GM21717 (cell line): ENCODE measurements around the gene TMEM129.

Experiments
- ATAC-seq: cut with Tn5 transposase; IDR thresholded peaks from one replicate; pipeline ENCODE4 v1.9.1; 2021; ENCODE audit warnings: mild to moderate bottlenecking, moderate library complexity; ENCODE audit not compliant: unreplicated experiment

TMEM129 gene

DNA sequence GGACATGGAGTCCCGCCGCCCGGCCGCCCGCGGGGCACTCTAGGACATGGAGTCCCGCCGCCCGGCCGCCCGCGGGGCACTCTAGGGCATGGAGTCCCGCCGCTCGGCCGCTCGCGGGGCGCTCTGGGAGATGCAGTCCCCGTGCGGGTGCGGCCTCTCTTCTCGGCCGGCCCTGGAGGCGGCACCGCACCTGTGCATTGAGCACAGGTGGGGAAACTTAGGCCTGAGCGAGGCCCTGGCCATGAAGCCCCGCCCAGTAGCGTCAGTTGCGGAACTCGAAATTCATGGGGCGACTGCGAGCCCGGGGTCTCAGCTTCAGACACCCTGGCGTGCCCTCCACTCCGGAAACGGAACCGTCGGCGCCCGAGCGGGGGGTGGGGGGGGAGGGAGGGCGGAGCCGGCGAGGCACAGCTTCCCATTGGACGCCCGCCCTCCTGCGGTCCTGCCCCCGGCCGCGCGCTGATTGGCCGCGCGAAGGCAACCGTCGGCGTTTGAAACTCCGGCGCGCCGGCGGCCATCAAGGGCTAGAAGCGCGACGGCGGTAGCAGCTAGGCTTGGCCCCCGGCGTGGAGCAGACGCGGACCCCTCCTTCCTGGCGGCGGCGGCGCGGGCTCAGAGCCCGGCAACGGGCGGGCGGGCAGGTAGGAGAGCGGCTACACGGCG lies at the start of gene TMEM129, which contains the start of gene TACC3:
Gene TMEM129 (minus strand): TSS at position 321 of the 663 bp plus-strand sequence. CDS start 486 bp downstream, outside the sequence.
Gene TACC3 (plus strand): TSS at position 519 of the 663 bp plus-strand sequence. CDS start 1,901 bp downstream, outside the sequence.
- peak; percentile 74 for ATAC-seq

- ATAC-seq = no peak
Measured at GRCh38 chr4:1770791-1771231, 49.7 kb upstream of the TMEM129 start.

DNA sequence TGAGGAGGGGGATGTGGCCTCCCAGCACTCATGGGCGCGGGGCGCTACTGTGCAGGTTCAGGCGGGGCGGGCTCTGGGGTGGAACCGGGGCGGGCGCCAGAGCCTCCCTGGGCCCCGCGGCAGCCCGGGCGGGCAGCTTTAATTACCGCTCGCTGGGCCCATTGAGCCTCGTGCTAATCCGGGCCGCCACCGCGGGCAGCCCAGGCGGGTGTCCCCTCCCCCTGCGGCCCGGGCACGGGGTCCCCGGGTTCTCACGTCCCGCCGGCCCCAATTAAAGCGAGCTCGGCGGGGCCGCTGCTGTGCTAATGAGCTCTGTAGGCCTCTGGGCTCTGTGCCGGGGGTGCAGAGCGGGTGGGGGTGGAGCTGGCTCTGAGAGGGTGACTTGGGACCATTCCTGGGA lies 49.1 kb upstream of the TMEM129 start:
- no peak for ATAC-seq

GRCh38 chr4:1769692-1770091 lies 48.6 kb upstream of the TMEM129 start:
- no peak for ATAC-seq

- ATAC-seq = no peak
Measured at GRCh38 chr4:1768367-1769034, 47.4 kb upstream of the TMEM129 start.

DNA sequence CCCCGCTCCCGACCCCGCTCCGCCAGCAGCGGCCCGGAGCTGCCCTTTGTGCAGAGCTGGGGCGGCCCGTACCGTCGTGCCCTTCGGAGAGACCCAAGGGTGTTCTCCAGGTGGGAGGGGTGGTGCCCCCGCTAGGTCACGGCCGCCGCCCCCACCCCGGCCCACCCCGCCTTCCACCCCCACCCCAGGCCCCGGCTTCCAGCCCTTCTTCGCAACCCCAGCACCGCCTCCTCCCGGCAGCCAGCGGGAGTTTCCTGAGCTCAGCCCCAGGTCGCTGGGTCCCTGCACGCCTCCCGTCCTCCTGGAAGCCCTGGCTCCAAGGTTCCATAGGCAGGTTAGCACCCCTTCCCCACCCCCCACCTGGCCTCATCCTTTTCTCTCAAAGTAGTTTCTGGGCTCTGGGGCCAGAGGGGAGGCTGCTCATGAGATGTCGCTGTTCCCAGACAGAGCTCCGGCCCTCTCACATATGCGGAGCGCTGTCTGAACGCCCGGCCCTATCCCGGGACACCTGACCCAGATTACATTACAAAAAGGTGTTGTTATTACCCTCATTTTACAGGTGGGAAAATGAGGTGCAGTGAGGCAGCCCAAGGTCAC lies 46.7 kb upstream of the TMEM129 start:
- ATAC-seq = no peak

GRCh38 chr4:1767061-1767769 lies 46.1 kb upstream of the TMEM129 start:
- no peak for ATAC-seq

DNA sequence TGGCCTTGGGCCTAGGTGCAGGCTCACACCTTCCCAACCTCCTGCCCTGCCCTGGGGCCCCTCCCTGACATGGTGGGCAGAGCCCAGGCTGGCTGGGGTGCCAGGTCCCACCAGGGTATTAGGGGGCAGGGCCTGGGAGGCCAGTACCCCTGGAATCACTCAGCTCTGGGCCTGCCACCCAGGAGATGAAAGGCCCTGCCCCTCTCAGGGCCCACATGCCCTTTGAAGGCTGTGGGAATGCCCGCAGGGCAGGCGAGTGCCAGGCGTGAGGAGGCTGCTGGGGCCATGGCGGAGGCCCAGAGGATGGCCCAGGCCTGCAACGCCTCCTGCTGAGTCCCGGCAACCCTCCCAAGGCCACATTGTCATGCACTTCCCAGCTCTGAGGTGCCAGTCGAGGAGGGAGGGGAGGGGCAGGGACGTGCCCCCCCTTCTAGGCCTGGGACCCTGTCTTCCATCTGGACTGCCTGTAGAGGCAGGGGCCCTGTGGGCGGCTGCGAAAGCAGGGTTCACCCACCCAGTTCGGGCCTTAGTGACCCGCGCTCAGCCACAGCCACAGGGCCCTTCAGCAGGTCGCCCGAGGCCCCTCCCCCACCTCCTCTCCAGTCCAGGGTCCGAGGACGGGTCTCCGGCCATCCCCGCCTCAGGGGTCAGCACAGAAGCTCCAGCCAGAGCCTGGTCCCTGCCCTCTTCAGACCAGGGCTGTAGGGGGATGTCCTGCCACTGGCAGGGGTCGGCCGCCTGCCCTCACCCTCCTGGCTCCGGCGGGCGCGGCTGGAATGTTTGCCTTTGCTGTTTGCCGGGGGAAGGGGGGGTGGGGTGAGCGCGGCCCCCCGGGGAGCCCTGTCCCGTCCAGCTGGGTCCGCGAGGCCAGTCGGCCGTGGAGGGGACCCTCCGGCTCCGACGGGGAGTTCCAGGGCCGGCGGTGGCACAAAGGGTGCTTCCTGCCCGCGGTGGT lies 45.3 kb upstream of the TMEM129 start:
- ATAC-seq = no peak

- ATAC-seq = no peak
Measured at GRCh38 chr4:1765409-1766072, 44.4 kb upstream of the TMEM129 start.

DNA sequence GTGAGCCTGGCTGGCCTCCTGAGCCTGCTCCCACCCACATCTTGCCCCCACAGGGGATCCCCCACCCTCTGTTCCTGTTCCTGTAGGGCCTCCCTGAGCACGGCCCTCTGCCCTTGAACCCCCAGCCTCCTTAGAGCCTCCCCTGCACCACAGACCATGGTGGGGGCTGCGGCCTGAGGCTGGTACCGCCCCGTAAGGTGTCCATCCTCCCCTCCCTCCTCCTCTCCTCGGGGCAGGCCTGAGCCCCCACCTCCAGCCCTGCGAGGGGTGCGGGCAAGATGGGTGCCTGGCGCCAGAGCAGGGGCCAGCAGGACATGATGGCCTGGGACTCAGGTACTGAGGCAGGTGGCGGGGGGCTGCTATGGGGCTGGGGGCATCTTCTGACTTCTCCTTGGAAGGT lies 43.5 kb upstream of the TMEM129 start:
- no peak for ATAC-seq

DNA sequence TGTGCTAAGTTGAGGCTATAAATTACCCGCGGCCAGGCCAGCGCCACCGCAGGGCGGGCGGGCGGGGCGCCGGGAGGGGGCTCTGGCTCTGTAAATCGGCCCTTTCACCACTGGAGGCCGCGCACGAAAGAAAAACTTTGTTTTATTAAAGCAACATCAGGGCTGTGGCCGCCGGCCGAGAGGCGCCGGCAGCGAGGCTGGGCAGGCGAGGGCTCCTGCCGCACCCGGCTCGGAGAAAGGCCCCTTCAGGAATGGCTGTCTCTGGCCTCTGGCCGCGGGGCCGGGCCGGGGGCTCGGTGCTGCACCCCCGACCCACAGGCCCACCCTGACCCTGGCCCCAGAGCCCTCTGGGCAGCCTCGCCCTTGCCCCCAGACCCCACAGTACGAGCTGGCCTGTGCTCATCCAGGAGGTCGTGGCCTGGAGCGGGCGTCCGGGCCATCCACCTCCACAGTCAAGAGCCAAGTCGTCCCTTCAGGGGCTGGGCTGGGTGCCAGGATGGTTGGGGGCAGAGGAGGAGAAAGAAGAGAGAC lies 42.5 kb upstream of the TMEM129 start:
- no peak for ATAC-seq

GRCh38 chr4:1763070-1763549 lies 42.0 kb upstream of the TMEM129 start:
- ATAC-seq = no peak

- no peak for ATAC-seq
Measured at GRCh38 chr4:1762264-1763010, 41.3 kb upstream of the TMEM129 start.

DNA sequence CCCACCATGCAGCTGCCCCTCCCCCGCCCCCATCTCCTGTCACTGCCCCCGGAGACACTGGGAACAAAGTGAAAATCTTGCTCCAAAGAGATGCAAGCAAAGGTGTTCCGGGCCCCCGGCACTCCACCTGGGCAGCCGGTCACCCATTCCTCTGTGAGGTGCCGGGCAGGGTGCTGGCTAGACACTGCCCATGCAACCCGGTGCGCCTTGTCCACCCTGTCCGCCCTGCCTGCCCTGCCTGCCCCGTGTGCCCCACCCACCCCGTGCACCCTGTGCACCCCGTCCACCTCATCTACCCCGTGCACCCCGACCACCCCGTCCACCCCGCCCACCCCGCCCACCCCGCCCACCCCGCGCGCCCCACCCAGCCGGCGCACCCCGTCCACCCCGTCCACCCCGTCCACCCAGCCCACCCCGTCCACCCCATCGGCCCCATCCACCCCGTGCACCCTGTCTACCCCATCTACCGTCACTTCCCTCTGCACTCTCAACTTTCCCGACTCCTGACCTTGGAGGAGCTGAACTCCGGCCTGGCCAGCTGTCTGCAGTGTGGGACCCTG lies 40.1 kb upstream of the TMEM129 start:
- ATAC-seq = no peak

- ATAC-seq = no peak
Measured at GRCh38 chr4:1760521-1761071, 39.5 kb upstream of the TMEM129 start.

GRCh38 chr4:1759818-1760223 lies 38.7 kb upstream of the TMEM129 start:
- ATAC-seq = no peak

GRCh38 chr4:1759170-1759817 lies 38.2 kb upstream of the TMEM129 start:
- ATAC-seq = no peak
